H1 (cell line): ENCODE results near the gene NSDHL. TPM values are rescaled to one million over a fixed set of nuclear protein-coding genes. Genes with fewer than 3 reads are reported as not detected.

Source experiments
- CTCF ChIA-PET: fragments of 300-600 bp; sonication (Branson Sonifier 250); formaldehyde crosslinking; loops from one replicate; lab custom pipeline; 2021; ENCODE audit not compliant: partially characterized antibody; lab: Charles Lee
- POLR2A ChIA-PET: fragments of 300-600 bp; sonication (Branson Sonifier 250); formaldehyde crosslinking; loops from one replicate; lab custom pipeline; 2021; ENCODE audit warnings: inconsistent platforms; ENCODE audit not compliant: partially characterized antibody; lab: Charles Lee
- DNase-seq, 2 experiments: peaks; one replicate each; pipeline versions ENCODE4 v3.0.0 to v3.0.0-alpha.2; 2010 to 2022; ENCODE audit warnings: low spot score in 2 of 2, low read depth in 1 of 2, mixed read lengths in 1 of 2
- FAIRE-seq: peaks from 2 replicates; lab custom pipeline; 2011; peaks lifted over from hg19 to GRCh38; lab: Jason Lieb, UNC
- H2AFZ ChIP-seq: 2 replicates; pipeline ENCODE4 v1.8.1; 2012; ENCODE audit warnings: low read length, inconsistent platforms
- H2AK5ac ChIP-seq: 2 replicates; pipeline ENCODE4 v1.6.1; 2013; ENCODE audit warnings: low read depth, low read length
- H2BK120ac ChIP-seq: replicated peaks from 2 replicates; pipeline ENCODE3; 2013; ENCODE audit warnings: low read depth, low read length, inconsistent platforms
- H2BK12ac ChIP-seq: 2 replicates; pipeline ENCODE4 v1.6.1; 2013; ENCODE audit warnings: low read depth, low read length
- H2BK15ac ChIP-seq: 2 replicates; pipeline ENCODE4 v1.6.1; 2013; ENCODE audit warnings: low read length
- H2BK20ac ChIP-seq: 2 replicates; pipeline ENCODE4 v1.6.1; 2013; ENCODE audit warnings: low read length
- H2BK5ac ChIP-seq: 2 replicates; pipeline ENCODE4 v1.6.1; 2013; ENCODE audit warnings: low read depth, low read length
- H3K14ac ChIP-seq: 2 replicates; pipeline ENCODE4 v1.6.1; 2013; ENCODE audit warnings: inconsistent platforms; ENCODE audit not compliant: insufficient read length
- H3K18ac ChIP-seq: 2 replicates; pipeline ENCODE4 v1.6.1; 2013; ENCODE audit warnings: low read length; ENCODE audit errors: extremely low read depth
- H3K23ac ChIP-seq: 2 replicates; pipeline ENCODE4 v1.6.1; 2013; ENCODE audit warnings: inconsistent platforms; ENCODE audit not compliant: insufficient read length
- H3K23me2 ChIP-seq: 2 replicates; pipeline ENCODE4 v1.6.1; 2013; ENCODE audit warnings: low read depth, low read length
- H3K27ac ChIP-seq: 2 replicates; pipeline ENCODE4 v1.6.1; 2011; ENCODE audit warnings: low read depth, low read length, inconsistent platforms
- H3K27me3 ChIP-seq, 4 experiments: replicated peaks in 1 of 4; 1 replicate in 1 of 4; 2 replicates in 3 of 4; pipeline versions ENCODE4 v1.6.1 to v1.8.1; 2011 to 2013; ENCODE audit warnings: low read length in 3 of 4, mild to moderate bottlenecking in 3 of 4, inconsistent platforms in 2 of 4, mixed read lengths in 2 of 4, moderate library complexity in 1 of 4; ENCODE audit not compliant: control insufficient read depth in 3 of 4, insufficient read depth in 3 of 4; ENCODE audit errors: extremely low read depth in 1 of 4
- H3K36me3 ChIP-seq, 4 experiments: 2 replicates each; pipeline versions ENCODE4 v1.6.1 to v1.8.1; 2011 to 2013; ENCODE audit warnings: mild to moderate bottlenecking in 4 of 4, low read length in 3 of 4, moderate library complexity in 2 of 4, control low read depth in 1 of 4, inconsistent platforms in 1 of 4; ENCODE audit not compliant: insufficient read depth in 4 of 4, control insufficient read depth in 2 of 4
- H3K4ac ChIP-seq: replicated peaks from 2 replicates; pipeline ENCODE3; 2013; ENCODE audit warnings: low read length, low read depth, mixed read lengths, inconsistent platforms; ENCODE audit not compliant: insufficient read length
- H3K4me1 ChIP-seq, 4 experiments: replicated peaks in 1 of 4; 1 replicate in 1 of 4; 2 replicates in 3 of 4; pipeline versions ENCODE4 v1.6.1 to v1.8.1; 2011 to 2013; ENCODE audit warnings: low read length in 3 of 4, inconsistent platforms in 2 of 4, mixed read lengths in 1 of 4; ENCODE audit not compliant: insufficient read depth in 4 of 4, control insufficient read depth in 3 of 4
- H3K4me2 ChIP-seq, 2 experiments: 2 replicates each; pipeline versions ENCODE4 v1.6.1 to v1.8.1; 2011 to 2013; ENCODE audit warnings: low read depth in 2 of 2, low read length in 2 of 2, control low read depth in 1 of 2, inconsistent platforms in 1 of 2, mild to moderate bottlenecking in 1 of 2; ENCODE audit not compliant: insufficient read depth in 1 of 2
- H3K4me3 ChIP-seq, 4 experiments: fragments of 200-600, 300-600 bp in 1 of 4; sonication (generic), shearing (Covaris generic), sonication (Bioruptor Twin) in 1 of 4; 2 replicates each; pipeline versions ENCODE4 v1.5.1 to v1.8.1; 2011 to 2016; ENCODE audit warnings: low read length in 4 of 4, low read depth in 3 of 4, control low read depth in 2 of 4, inconsistent platforms in 2 of 4, mild to moderate bottlenecking in 2 of 4, mixed read lengths in 1 of 4, moderate library complexity in 1 of 4; ENCODE audit not compliant: insufficient read depth in 2 of 4; ENCODE audit errors: extremely low read depth in 1 of 4
- H3K56ac ChIP-seq: replicated peaks from 2 replicates; pipeline ENCODE3; 2013; ENCODE audit warnings: low read depth, mild to moderate bottlenecking, mixed read lengths, low read length, inconsistent platforms; ENCODE audit not compliant: insufficient read length
- H3K79me1 ChIP-seq: 2 replicates; pipeline ENCODE4 v1.6.1; 2013; ENCODE audit warnings: low read depth, low read length, control low read depth
- H3K79me2 ChIP-seq, 2 experiments: 2 replicates each; pipeline versions ENCODE4 v1.6.1 to v1.8.1; 2012 to 2013; ENCODE audit warnings: low read length in 2 of 2, mild to moderate bottlenecking in 2 of 2, inconsistent platforms in 1 of 2; ENCODE audit not compliant: insufficient read depth in 2 of 2, control insufficient read depth in 1 of 2
- H3K9ac ChIP-seq, 4 experiments: replicated peaks in 1 of 4; 1 replicate in 1 of 4; 2 replicates in 3 of 4; pipeline versions ENCODE4 v1.6.1 to v1.8.1; 2011 to 2013; ENCODE audit warnings: low read depth in 3 of 4, low read length in 3 of 4, control low read depth in 2 of 4, mild to moderate bottlenecking in 2 of 4, moderate library complexity in 2 of 4, inconsistent platforms in 1 of 4; ENCODE audit errors: extremely low read depth in 1 of 4
- H3K9me3 ChIP-seq, 2 experiments: 2 replicates each; pipeline versions ENCODE4 v1.6.1 to v1.8.1; 2012 to 2013; ENCODE audit warnings: mild to moderate bottlenecking in 2 of 2, moderate library complexity in 2 of 2, control low read depth in 1 of 2, inconsistent platforms in 1 of 2, low read depth in 1 of 2, low read length in 1 of 2, mixed read lengths in 1 of 2; ENCODE audit not compliant: insufficient read depth in 2 of 2
- H4K20me1 ChIP-seq, 2 experiments: replicated peaks in 1 of 2; 2 replicates each; pipeline versions ENCODE3 to v1.8.1; 2011 to 2013; ENCODE audit warnings: inconsistent platforms in 2 of 2, low read length in 2 of 2, mild to moderate bottlenecking in 1 of 2; ENCODE audit not compliant: insufficient read depth in 2 of 2, control insufficient read depth in 1 of 2
- H4K5ac ChIP-seq: 2 replicates; pipeline ENCODE4 v1.6.1; 2013; ENCODE audit warnings: low read length, low read depth, mixed read lengths, inconsistent platforms; ENCODE audit not compliant: insufficient read length
- H4K8ac ChIP-seq: 2 replicates; pipeline ENCODE4 v1.8.0; 2013; ENCODE audit warnings: mild to moderate bottlenecking, moderate library complexity, low read length, inconsistent platforms; ENCODE audit not compliant: insufficient read depth; ENCODE audit errors: extremely low read depth
- H4K91ac ChIP-seq: replicated peaks from 2 replicates; pipeline ENCODE3; 2013; ENCODE audit warnings: low read length, mixed read lengths, inconsistent platforms; ENCODE audit not compliant: insufficient read length
- CTBP2 ChIP-seq: IDR thresholded peaks from 2 replicates; pipeline ENCODE4 v1.7.0; 2011; ENCODE audit warnings: borderline replicate concordance, mild to moderate bottlenecking, moderate library complexity, mixed read lengths, low read length; ENCODE audit not compliant: insufficient read depth, insufficient read length
- EZH2 ChIP-seq: fragments of 200-600 bp; sonication (generic); IDR thresholded peaks from 2 replicates; pipeline ENCODE4 v1.7.1; 2012; ENCODE audit warnings: low read depth, mild to moderate bottlenecking, moderate library complexity, low read length, inconsistent platforms; ENCODE audit not compliant: severe bottlenecking
- SP4 ChIP-seq: IDR thresholded peaks from 2 replicates; pipeline ENCODE4 v1.6.1; 2012; ENCODE audit warnings: low read length, inconsistent platforms
- YY1 ChIP-seq: IDR thresholded peaks from 2 replicates; pipeline ENCODE4 v1.6.1; 2011; ENCODE audit warnings: low read depth, mild to moderate bottlenecking, low read length
- WGBS, 2 experiments: shearing (Covaris generic) in 1 of 2; methylation state at CpG; one replicate each; pipeline versions ENCODE4 v1.1.6 to v1.1.7; 2013 to 2015; ENCODE audit warnings: low lambda C conversion rate in 2 of 2, mixed read lengths in 2 of 2, inconsistent platforms in 1 of 2, low coverage in 1 of 2, missing lambda C conversion rate in 1 of 2; ENCODE audit not compliant: insufficient replicate concordance in 2 of 2, insufficient coverage in 1 of 2, insufficient read length in 1 of 2; ENCODE audit errors: extremely low coverage in 1 of 2, missing lambda C conversion rate in 1 of 2; 5-methylcytosine and 5-hydroxymethylcytosine counted together
- polyA plus RNA-seq, 7 experiments: library from polyadenylated mRNA; depleted of rRNA in 3 of 7; stranded (reverse) in 5 of 7; unstranded in 2 of 7; fragments of >200 nt in 5 of 7; fragments of 200-250 nt in 2 of 7; gene quantifications; 1 replicate in 5 of 7; 2 replicates in 1 of 7; 4 replicates in 1 of 7; pipeline versions ENCODE4 v1.2.1 to v1.2.3, GENCODE V29; 2011 to 2013; ENCODE audit warnings: missing spikeins in 2 of 7, mixed read lengths in 2 of 7
- total RNA-seq: library from RNA; stranded (reverse); fragmentation: NEBNext Ultra II Directional; extraction: Animal tissue kit (Norgen Biotek cat#: 25700); gene quantifications from 2 replicates; pipeline ENCODE4 v1.2.1, GENCODE V29; 2021

Gene NSDHL
- total and polyA plus RNA-seq, 2 of the 8 experiments (the other 6 are each of a cell fraction or from before 2014, with no cell fraction given), result 31.5 to 34.6 TPM

DNA sequence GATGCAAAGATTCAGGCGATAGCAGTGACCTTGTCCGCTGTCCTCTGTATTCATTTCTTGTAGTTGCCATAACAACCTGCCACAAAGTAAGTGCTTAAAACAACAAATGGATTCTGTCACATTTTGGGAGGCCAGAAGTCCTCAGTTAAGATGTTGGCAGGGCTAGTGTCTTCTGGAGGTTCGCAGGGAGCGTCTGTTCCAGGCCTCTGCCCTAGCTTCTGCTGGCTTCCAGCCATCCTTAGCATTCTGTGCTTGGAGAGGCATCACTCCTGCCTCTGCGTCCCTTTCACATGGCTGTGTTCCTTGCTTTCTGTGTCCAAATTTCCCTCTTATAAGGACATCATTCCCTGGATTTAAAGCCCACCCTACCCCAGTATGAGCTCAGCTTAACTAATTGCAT lies 35.5 kb downstream of the NSDHL start:
- DNase-seq, result no peak
- Histone ChIP-seq H4K20me1 (peaks cover 0 to 4% of the 10 kb centered on the region in 2 experiments), H3K9me3 (no peaks in the 10 kb centered on the region), H3K4ac (no peak overlapping the region), H3K27ac (no peak overlapping the region), H3K4me2 (no peak overlapping the region), H2BK20ac (no peak overlapping the region), H4K5ac (no peak overlapping the region), H2BK15ac (no peak overlapping the region), H4K91ac (no peak overlapping the region), H3K18ac (no peak overlapping the region), H2BK120ac (no peak overlapping the region), H3K79me2 (no peaks in the 10 kb centered on the region), H3K4me3 (no peak overlapping the region), H2AK5ac (no peak overlapping the region), H2BK12ac (no peak overlapping the region), H3K79me1 (no peaks in the 10 kb centered on the region), H3K14ac (no peak overlapping the region), H2BK5ac (no peak overlapping the region), H4K8ac (no peak overlapping the region), H2AFZ (no peak overlapping the region), H3K27me3 (no peaks in the 10 kb centered on the region), H3K56ac (no peak overlapping the region), H3K36me3 (peaks cover 3 to 49% (median 16%) of the 10 kb centered on the region in 4 experiments; a peak in 6 of 8 replicates), H3K4me1 (no peaks in the 10 kb centered on the region), H3K23me2 (no peaks in the 10 kb centered on the region), H3K23ac (no peak overlapping the region), H3K9ac (no peak overlapping the region)
- FAIRE-seq, result no peak
- WGBS, 2 experiments, result 100% methylated on average over 5 of the region's 5 CpGs; no CpG with 5 or more reads in 1 of the 2 experiments
- CTCF ChIA-PET, result no interaction called here
- POLR2A ChIA-PET, result no interaction called here
- TF ChIP-seq EZH2, result no peak
- TF ChIP-seq CTBP2, result no peak
- TF ChIP-seq YY1, result no peak
- TF ChIP-seq SP4, result no peak
